Stimulated activated CD4-positive, alpha-beta T cell treated with anti-CD3 and anti-CD28 coated beads, Interleukin-4, amount 100 ng/mL, for 24 hours (primary cell): ENCODE data around the gene ITGA7.

Source experiments
- DNase-seq: peaks from one replicate; pipeline ENCODE4 v3.0.0-alpha.2; 2020

ITGA7 gene

DNA sequence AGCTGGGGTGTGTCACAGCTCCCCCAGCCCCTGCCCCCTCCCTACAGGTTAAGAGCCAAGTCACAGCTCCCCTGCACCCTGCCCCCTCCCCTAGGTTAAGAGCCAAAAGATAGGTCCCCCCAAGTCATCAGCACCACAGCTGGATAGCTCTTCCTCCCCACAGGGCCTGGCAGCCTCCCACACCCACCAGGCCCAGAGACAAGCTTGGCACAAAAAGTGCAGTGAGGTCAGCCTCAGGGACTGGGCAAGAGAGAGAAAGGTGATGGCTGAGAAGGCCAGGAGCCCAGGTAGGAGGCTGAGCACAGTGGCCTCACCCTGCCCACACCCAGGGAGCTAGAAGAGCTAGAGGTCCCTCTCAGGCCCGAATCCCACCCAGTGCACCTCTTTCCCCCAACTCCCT is 8.7 kb downstream of the ITGA7 start:
- DNase-seq = no peak

GRCh38 chr12:55698241-55698955 is 9.3 kb downstream of the ITGA7 start:
- DNase-seq = no peak

- no peak for DNase-seq
Measured at GRCh38 chr12:55697686-55698085, 10.0 kb downstream of the ITGA7 start.

GRCh38 chr12:55696796-55697462 is 10.8 kb downstream of the ITGA7 start:
- DNase-seq = no peak

DNA sequence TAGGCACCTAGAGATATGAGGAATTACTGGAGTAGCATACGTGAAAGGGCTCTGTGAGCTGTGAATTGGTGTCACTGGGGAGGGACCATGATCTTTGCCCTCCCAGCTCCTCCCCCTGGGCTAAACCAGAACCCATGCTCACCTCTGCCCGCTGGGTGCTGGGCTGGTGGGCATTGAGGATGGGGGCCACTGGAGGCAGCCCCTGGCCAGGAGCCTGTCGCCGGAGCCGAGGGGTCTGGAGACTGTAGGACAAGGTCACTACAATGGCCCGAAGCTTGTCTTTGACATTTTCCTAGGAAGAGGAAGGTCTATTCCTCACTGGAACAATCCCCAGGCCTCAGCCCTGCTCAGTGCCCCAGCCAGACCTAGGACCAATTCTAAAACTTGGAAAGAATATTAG is 11.6 kb downstream of the ITGA7 start:
- DNase-seq = no peak

DNA sequence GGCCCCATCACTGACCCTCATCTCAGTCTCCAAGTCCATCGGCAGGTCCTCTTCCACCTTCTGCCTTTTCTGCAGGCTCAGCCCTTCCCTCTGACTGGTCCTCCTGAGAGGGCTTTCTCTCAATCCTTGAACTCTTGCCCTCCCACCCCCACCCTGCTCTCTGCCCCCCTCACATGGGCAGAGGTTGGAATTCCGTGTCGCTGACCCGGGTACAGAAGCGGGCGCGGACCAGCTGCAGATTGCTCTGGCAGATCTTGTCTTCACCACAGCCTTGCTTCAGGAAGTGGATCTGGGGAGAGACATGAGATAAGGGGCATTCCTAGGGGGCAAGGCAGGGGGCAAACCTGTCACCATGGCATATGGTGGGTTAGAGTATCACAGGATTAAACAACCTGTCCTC is 12.4 kb downstream of the ITGA7 start:
- DNase-seq = no peak

GRCh38 chr12:55694651-55695050 is 13.1 kb downstream of the ITGA7 start:
- DNase-seq = no peak

DNA sequence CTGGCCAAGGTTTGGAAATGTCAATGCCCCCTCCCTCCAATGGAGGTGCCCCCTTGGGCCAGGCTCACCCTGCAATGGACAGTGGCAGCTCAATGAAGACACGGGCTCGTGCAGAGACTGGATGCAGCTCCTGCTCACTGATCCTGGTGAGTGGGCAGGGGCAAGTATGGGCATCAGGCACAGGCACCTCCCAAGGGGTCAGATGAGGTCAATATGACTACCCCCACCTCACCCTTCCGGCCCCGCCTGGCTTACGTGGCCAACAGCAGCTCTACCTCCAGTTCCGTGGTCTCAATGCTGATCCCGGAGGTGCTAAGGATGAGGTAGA is 13.6 kb downstream of the ITGA7 start:
- no peak for DNase-seq

GRCh38 chr12:55693323-55694187 is 14.1 kb downstream of the ITGA7 start:
- no peak for DNase-seq

DNA sequence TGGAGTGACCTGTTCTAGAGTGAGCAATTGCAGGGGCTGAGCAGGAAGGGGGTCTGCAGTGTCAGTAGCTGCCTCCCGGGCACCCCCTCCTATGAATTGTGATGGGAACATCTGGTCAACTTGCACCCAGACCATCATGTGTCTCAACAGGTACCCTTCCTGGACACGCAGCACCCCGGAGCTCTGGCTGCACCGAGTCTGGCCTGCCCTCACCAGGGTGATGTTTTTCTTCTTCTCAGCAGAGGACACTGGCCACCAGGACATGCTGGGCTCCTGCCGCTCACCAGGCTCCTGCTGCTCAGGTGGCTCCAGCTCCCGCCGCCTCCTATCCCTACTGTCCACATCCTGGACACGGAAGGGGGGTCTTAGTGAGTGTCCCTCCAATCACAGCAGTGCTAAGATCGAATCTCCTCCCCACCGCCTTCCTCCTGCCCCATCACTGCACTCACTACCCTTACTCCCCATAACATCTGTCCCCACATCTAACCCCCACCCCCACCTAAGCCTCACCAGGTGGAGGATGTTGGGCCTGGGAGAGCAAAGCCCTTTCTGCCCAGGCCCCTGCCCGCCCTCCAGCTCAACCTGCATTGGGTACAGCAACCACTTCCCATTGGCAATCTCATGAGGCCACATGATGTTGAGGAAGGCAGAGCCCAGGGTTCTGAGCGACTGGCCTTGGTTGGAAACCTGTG is 14.9 kb downstream of the ITGA7 start:
- no peak for DNase-seq

DNA sequence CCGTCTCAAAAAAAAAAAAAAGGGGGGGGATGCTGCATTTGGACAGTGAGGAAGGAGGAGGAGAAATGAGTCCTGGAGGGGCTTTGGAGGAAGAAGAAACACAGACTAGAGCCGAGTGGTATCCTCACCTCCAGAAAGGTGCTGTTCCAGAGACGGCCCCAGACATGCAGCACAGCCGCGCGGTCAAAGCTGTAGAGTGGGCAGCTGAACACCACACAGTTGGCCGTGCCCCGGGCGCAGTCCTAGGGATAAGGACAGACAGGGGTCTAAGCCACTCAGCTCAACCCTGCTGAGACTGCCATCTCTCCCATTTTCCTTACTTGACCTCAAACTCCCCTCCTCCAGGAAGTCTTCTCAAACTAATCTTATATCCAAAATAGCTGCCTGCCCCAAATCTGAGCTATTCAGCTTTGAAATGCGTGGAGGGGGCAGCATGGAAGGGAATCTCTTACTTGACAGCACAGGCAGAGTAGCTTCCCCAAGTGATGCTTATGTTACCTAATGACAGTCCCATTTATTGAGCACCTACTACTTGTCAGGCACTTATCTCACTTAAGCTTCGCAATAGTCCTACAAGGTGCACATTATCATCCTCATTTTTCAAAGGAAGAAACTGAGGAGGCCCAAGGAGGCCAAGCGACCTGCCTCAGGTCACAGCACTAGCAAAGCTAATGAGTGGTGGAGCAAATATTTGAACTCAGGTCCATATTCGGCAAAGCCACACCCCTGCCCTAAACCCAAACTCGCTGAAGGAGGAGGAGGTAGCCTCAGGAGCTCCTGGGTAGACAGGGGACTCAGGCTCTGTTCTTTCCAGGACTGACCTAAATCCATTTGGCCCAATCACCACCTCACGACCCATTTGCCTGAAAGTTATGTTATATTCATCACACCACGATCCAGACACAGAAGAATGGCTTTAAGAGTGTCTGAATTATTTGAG is 18.7 kb downstream of the ITGA7 start:
- no peak for DNase-seq

- DNase-seq = peak; percentile 28
Measured at GRCh38 chr12:55687746-55688145, 20.0 kb downstream of the ITGA7 start.

DNA sequence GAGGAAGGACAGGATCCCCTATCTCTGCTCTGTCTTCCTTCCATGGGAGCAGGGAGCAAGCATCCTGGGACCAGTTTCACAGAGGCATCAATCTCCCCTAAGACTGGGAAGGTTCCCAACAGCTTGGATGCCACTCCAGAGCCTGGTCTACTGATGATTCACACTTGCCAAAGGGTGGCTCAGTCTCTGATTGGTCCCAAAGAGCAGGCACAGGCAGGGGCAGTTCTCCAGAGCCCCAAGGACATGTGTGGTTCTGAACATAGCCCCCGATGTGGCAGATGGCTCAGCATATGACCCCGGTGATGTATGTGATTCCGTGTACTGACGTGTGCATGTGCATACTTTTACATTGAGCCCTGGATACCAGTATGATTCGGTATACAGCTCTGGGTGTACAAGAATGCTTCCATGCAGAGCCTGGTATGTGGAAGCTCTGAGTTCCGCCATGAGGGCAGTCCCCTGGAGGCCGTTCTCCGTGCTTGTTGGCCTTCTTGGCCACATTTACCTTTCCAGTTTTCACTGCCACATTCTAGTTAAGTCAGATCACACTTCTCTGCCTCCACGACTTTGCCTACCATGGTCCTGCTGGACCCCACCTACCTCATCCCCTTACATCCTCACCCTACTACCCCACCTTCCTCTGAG is 21.2 kb downstream of the ITGA7 start:
- DNase-seq = no peak

- DNase-seq = no peak
Measured at GRCh38 chr12:55685671-55686070, 22.0 kb downstream of the ITGA7 start.

GRCh38 chr12:55684761-55685370 is 22.8 kb downstream of the ITGA7 start:
- DNase-seq = no peak

DNA sequence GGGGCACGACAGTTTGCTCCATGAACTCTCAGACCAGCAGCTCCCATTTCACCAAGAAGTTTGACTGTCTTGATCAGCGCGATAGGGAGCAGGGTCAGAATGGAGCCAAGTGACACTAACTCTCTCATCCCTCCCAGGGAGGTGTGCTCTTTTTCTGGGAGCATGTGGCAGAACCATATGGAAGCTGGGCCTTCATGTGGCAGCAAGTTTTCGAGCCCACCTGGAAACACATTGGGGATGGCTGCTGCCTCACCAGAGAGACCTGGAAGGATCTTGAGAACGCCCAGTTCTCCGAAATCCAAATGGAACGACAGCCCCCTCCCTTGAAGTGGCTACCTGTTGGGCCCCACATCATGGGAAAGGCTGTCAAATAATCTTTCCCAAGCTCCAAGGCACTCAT is 24.0 kb downstream of the ITGA7 start:
- no peak for DNase-seq

GRCh38 chr12:55682087-55682796 is 25.5 kb downstream of the ITGA7 start:
- DNase-seq = no peak

- DNase-seq = no peak
Measured at GRCh38 chr12:55681142-55682077, 26.3 kb downstream of the ITGA7 start.

GRCh38 chr12:55679691-55680090 is 28.0 kb downstream of the ITGA7 start:
- DNase-seq = no peak
